ENCODE data around the gene SGMS1. TPM values are rescaled to one million over a fixed set of nuclear protein-coding genes. Genes with fewer than 3 reads are reported as not detected.

Gene SGMS1
- total RNA-seq, 1 donor from 2014 or later, result 93.8 TPM

GRCh38 chr10:50467209-50467608 is 156.5 kb downstream of the SGMS1 start:
- H3K4me3 ChIP-seq, result no peak overlapping the region
- no peak overlapping the region for H3K27ac ChIP-seq
- TF ChIP-seq POLR2AphosphoS5 (IDR thresholded peaks at IDR 0.05; ENCODE audit: insufficient read depth in 1 of 2, low read depth in 1 of 2) (no peak), CTCF (IDR thresholded peaks at IDR 0.05) (no peak), POLR2A (IDR thresholded peaks at IDR 0.05) (no peak)
- intact Hi-C loops (cut with DNase I), result no loop called here
- peaks cover 44% of the 10 kb centered on the region for H3K4me1 ChIP-seq
- H3K9me3 ChIP-seq, result no peaks in the 10 kb centered on the region
- H3K27me3 ChIP-seq, result no peaks in the 10 kb centered on the region
- DNase-seq (ENCODE audit: extremely low spot score in 2 of 2), result no peak
- no peaks in the 10 kb centered on the region for H3K36me3 ChIP-seq

DNA sequence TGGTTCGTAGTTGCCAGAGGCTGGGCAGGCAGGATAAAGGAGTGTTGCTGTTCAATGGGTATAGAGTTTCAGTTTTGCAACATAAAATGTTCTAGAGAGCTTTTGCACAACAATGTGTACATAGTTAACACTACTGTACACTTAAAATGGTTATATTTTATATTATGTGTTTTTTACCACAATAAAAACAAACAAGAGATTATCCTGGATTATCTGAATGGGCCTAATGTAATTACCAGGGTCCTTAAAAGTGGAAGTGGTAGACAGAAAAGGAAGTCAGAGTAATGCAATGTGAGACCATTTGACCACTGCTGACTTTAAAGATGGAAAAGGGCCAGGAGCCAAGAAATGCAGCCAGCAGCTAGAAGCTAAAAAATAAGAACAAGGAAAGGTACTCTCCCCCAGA is 159.7 kb downstream of the SGMS1 start:
- no peak for DNase-seq (ENCODE audit: extremely low spot score in 2 of 2)
- Histone ChIP-seq H3K36me3 (no peaks in the 10 kb centered on the region), H3K4me1 (peaks cover 14% of the 10 kb centered on the region), H3K9me3 (no peaks in the 10 kb centered on the region), H3K4me3 (no peak overlapping the region), H3K27ac (no peak overlapping the region), H3K27me3 (no peaks in the 10 kb centered on the region)
- no peak for TF ChIP-seq POLR2AphosphoS5 (IDR thresholded peaks at IDR 0.05; ENCODE audit: insufficient read depth in 1 of 2, low read depth in 1 of 2)
- no peak for TF ChIP-seq POLR2A (IDR thresholded peaks at IDR 0.05)
- TF ChIP-seq CTCF (IDR thresholded peaks at IDR 0.05), result no peak
- intact Hi-C loops (cut with DNase I), result no loop called here

DNA sequence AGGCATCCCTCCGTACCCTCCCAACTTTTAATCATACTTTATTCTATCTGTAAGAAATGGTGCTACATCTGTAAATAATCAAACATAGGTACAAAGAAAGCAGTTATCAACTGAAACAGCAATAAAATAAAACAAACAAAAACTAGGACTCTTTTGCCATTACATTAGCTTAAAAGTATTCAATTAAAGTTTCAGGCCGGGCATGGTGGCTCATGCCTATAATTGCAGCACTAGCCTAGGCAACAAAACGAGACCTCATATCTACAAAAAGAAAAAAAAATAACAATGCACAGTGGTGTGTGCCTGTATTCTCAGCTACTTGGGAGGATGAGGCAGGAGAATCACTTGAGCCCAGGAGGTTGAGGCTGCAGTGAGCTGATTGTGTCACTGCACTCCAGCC is 161.9 kb downstream of the SGMS1 start:
- no peaks in the 10 kb centered on the region for H3K27me3 ChIP-seq
- intact Hi-C loops (cut with DNase I), result no loop called here
- no peaks in the 10 kb centered on the region for H3K36me3 ChIP-seq
- H3K9me3 ChIP-seq, result no peaks in the 10 kb centered on the region
- peaks cover 5% of the 10 kb centered on the region for H3K4me1 ChIP-seq
- no peak overlapping the region for H3K27ac ChIP-seq
- TF ChIP-seq POLR2AphosphoS5 (IDR thresholded peaks at IDR 0.05; ENCODE audit: insufficient read depth in 1 of 2, low read depth in 1 of 2) (no peak), POLR2A (IDR thresholded peaks at IDR 0.05) (no peak), CTCF (IDR thresholded peaks at IDR 0.05) (no peak)
- no peak for DNase-seq (ENCODE audit: extremely low spot score in 2 of 2)
- no peak overlapping the region for H3K4me3 ChIP-seq

DNA sequence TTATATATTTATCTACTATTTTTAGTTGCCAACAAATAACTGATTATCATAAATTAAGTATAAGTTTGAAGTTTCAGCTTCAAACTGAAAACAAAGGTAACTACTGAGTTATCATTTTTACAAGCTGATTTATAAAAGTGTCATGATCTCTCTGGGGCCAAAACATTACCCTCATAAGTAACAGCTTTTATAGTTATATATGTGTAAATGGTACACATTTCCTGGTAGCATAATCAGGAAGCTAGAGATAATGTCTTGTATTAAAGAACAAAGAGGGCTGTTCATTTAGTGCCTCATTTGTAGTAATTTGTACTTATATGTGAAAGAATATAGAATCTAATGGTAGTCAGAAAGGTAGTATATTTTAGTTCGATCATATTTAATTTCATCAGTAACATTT is 162.6 kb downstream of the SGMS1 start:
- peaks cover 5% of the 10 kb centered on the region for H3K4me1 ChIP-seq
- H3K27me3 ChIP-seq, result no peaks in the 10 kb centered on the region
- no peaks in the 10 kb centered on the region for H3K9me3 ChIP-seq
- no peak for DNase-seq (ENCODE audit: extremely low spot score in 2 of 2)
- H3K27ac ChIP-seq, result no peak overlapping the region
- intact Hi-C loops (cut with DNase I), result no loop called here
- TF ChIP-seq POLR2A (IDR thresholded peaks at IDR 0.05), result no peak
- no peak for TF ChIP-seq POLR2AphosphoS5 (IDR thresholded peaks at IDR 0.05; ENCODE audit: insufficient read depth in 1 of 2, low read depth in 1 of 2)
- no peak for TF ChIP-seq CTCF (IDR thresholded peaks at IDR 0.05)
- H3K36me3 ChIP-seq, result no peaks in the 10 kb centered on the region
- H3K4me3 ChIP-seq, result no peak overlapping the region

- intact Hi-C loops (cut with DNase I), result no loop called here
- Histone ChIP-seq H3K27ac (no peak overlapping the region), H3K9me3 (no peaks in the 10 kb centered on the region), H3K4me3 (no peak overlapping the region), H3K27me3 (no peaks in the 10 kb centered on the region), H3K4me1 (no peaks in the 10 kb centered on the region), H3K36me3 (no peaks in the 10 kb centered on the region)
- no peak for DNase-seq (ENCODE audit: extremely low spot score in 2 of 2)
- TF ChIP-seq POLR2AphosphoS5 (IDR thresholded peaks at IDR 0.05; ENCODE audit: insufficient read depth in 1 of 2, low read depth in 1 of 2) (no peak), POLR2A (IDR thresholded peaks at IDR 0.05) (no peak), CTCF (IDR thresholded peaks at IDR 0.05) (no peak)
Measured at GRCh38 chr10:50456719-50457118, 167.0 kb downstream of the SGMS1 start.

Data from vagina (tissue), 2 donors.